ENCODE measurements around the gene SOX6. TPM values are rescaled to one million over a fixed set of nuclear protein-coding genes. Genes with fewer than 3 reads are reported as not detected.

SOX6 gene
- total and polyA plus RNA-seq, 2 experiments from 2014 or later: 0.03 to 0.66 TPM

DNA sequence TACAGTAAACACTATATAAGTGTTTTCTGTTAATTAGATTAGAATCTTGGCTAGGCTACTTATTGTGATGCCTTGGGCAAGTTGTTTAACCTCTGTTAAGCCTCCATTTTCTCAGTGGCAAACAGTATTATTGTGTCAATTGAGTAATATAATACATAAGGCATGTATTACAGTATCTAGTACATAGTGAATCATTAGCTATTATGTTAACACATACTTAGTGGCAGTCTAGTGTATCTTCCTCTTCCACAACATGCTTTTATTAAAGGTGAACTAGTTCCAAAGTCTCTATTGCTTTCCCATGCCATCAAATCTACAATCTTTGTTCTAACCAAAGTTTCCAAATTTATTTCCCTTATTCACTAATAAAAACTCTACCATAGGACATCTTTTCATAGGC is 200.9 kb downstream of the SOX6 start (continued):
- TF ChIP-seq ZNF462 (CRISPR knock-in tag; IDR thresholded peaks at IDR 0.05) (no peak), ETS1 (IDR thresholded peaks at IDR 0.05) (no peak), POLR2AphosphoS5 (IDR thresholded peaks at IDR 0.05; ENCODE audit: low read depth) (no peak)

DNA sequence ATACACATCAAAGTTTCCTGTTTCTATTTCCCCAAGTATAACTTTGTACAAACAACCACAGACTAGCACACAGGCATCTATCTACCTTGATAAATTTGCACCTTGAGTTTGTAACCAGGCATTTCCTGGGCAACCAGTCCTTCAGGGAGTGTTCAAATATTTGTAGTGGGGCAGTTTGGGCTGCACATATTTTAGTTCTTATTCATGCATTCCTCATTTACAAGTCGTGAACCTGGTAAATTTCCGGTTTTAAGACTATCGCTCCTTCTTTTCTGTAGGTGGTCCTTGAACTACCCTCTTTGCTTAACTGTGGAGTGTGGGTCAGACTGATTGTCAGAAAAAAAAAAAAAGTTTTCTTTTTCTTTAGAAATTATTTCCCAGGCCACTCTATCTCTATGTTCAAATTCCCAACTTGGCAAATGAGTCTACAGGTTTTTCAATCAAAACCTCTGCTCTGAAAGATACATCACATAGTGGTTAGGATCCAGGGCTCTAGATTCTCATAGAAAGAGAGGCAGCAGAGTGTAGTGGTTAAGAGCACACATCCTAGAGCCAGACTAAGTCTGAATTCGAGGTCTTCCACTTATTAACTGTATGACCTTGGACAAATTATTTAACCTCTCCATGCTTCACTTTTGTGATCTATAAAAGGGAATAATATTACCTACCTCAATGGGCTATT is 201.5 kb downstream of the SOX6 start:
- Histone ChIP-seq H3F3A (replicated peaks; ENCODE audit: low read depth) (no peaks in the 10 kb centered on the region), H3K4me2 (no peak overlapping the region), H3K4me3 (no peak overlapping the region), H3K4me1 (ENCODE audit: insufficient read depth) (no peaks in the 10 kb centered on the region), H3K79me2 (replicated peaks; ENCODE audit: insufficient read depth) (no peaks in the 10 kb centered on the region), H2AFZ (no peak overlapping the region), H3K36me3 (ENCODE audit: insufficient read depth) (no peaks in the 10 kb centered on the region), H4K20me1 (replicated peaks; ENCODE audit: insufficient read depth) (no peaks in the 10 kb centered on the region), H3K9me2 (ENCODE audit: insufficient read depth) (no peaks in the 10 kb centered on the region), H3K27me3 (ENCODE audit: insufficient read depth) (no peaks in the 10 kb centered on the region), H3K27ac (ENCODE audit: low read depth) (no peak overlapping the region)
- H3K4me3 Mint-ChIP-seq: no peak overlapping the region
- no peak for DNase-seq (ENCODE audit: low spot score)
- peaks cover 6% of the 10 kb centered on the region; the same call in 1 of the 3 replicates for H3K4me1 Mint-ChIP-seq
- H3K36me3 Mint-ChIP-seq (ENCODE audit: low read depth): no peaks in the 10 kb centered on the region
- no peak for ATAC-seq
- H3K27ac Mint-ChIP-seq: no peak overlapping the region
- TF ChIP-seq EZH2phosphoT487 (IDR thresholded peaks at IDR 0.05; ENCODE audit: unreplicated experiment): no peak
- TF ChIP-seq, protein P1, sequence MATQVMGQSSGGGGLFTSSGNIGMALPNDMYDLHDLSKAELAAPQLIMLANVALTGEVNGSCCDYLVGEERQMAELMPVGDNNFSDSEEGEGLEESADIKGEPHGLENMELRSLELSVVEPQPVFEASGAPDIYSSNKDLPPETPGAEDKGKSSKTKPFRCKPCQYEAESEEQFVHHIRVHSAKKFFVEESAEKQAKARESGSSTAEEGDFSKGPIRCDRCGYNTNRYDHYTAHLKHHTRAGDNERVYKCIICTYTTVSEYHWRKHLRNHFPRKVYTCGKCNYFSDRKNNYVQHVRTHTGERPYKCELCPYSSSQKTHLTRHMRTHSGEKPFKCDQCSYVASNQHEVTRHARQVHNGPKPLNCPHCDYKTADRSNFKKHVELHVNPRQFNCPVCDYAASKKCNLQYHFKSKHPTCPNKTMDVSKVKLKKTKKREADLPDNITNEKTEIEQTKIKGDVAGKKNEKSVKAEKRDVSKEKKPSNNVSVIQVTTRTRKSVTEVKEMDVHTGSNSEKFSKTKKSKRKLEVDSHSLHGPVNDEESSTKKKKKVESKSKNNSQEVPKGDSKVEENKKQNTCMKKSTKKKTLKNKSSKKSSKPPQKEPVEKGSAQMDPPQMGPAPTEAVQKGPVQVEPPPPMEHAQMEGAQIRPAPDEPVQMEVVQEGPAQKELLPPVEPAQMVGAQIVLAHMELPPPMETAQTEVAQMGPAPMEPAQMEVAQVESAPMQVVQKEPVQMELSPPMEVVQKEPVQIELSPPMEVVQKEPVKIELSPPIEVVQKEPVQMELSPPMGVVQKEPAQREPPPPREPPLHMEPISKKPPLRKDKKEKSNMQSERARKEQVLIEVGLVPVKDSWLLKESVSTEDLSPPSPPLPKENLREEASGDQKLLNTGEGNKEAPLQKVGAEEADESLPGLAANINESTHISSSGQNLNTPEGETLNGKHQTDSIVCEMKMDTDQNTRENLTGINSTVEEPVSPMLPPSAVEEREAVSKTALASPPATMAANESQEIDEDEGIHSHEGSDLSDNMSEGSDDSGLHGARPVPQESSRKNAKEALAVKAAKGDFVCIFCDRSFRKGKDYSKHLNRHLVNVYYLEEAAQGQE (IDR thresholded peaks at IDR 0.05; ENCODE audit: unreplicated experiment): no peak
- no peaks in the 10 kb centered on the region for H3K9me3 Mint-ChIP-seq
- H3K27me3 Mint-ChIP-seq (ENCODE audit: insufficient read depth, low read depth, poor library complexity): no peaks in the 10 kb centered on the region

Measured in GM23338 (cell line).